GM10248 (cell line): Measurements from ENCODE around the gene IFIT3.
"Not testable (repeated sequence)": the region's sequence is repeated elsewhere in the genome, so short reads cannot be mapped to it uniquely, and the experiment has no call there.

Experiments
- CTCF ChIA-PET: fragments of 300-600 bp; sonication (Branson Sonifier 250); formaldehyde crosslinking; extraction: SDS; loops from one replicate; lab custom pipeline; 2021; ENCODE audit warnings: antibody characterized with exemption; lab: Yijun Ruan, JAX
- POLR2A ChIA-PET: fragments of 350-650 bp; sonication (Branson Sonifier 250); formaldehyde crosslinking; extraction: SDS; loops from one replicate; lab custom pipeline; 2020; ENCODE audit warnings: antibody characterized with exemption; lab: Yijun Ruan, JAX
- DNase-seq: peaks from one replicate; pipeline ENCODE4 v3.0.0; 2012; ENCODE audit errors: extremely low spot score
- CTCF ChIP-seq: IDR thresholded peaks from 2 replicates; pipeline ENCODE4 v1.5.1; 2012; ENCODE audit warnings: mild to moderate bottlenecking, low read depth; ENCODE audit errors: extremely low read depth, missing control alignments, control extremely low read depth

Gene IFIT3

GRCh38 chr10:89330537-89331212 lies 2.9 kb downstream of the IFIT3 start:
- no peak for TF ChIP-seq CTCF
- ChIA-PET CTCF (interaction anchor here (1.4 to 1.5 kb wide), 2 partner anchors 17 to 29 kb away, joined by 4 read pairs; partner anchors contain the start of gene IFIT2), POLR2A (no interaction called here)
- no peak for DNase-seq

- POLR2A ChIA-PET, result interaction anchor here (0.6 to 1.1 kb wide), 4 partner anchors 30 to 529 kb away, joined by 3 to 4 read pairs (median 4); partner anchors contain the start of genes IFIT2 and IFIT5
- CTCF ChIA-PET, result interaction anchor here (0.9 to 1.5 kb wide), 7 partner anchors 8 to 399 kb away, joined by 3 to 4 read pairs (median 4); partner anchors contain the start of genes IFIT1 and IFIT2
- DNase-seq, result not testable (repeated sequence)
These were observed 3.8 kb downstream of the IFIT3 start for GRCh38 chr10:89331487-89332122.

- no peak for TF ChIP-seq CTCF
- CTCF ChIA-PET, result interaction anchor here (0.9 to 1.5 kb wide), 8 partner anchors 8 to 399 kb away, joined by 3 to 4 read pairs (median 4); partner anchors contain the start of genes IFIT1 and IFIT2
- peak; percentile 55 for DNase-seq
- POLR2A ChIA-PET, result interaction anchor here (0.6 to 1.1 kb wide), 4 partner anchors 30 to 528 kb away, joined by 3 to 4 read pairs (median 4); partner anchors contain the start of genes IFIT2 and IFIT5
These were observed 4.4 kb downstream of the IFIT3 start for GRCh38 chr10:89332123-89332633.

GRCh38 chr10:89335226-89335625 lies 7.4 kb downstream of the IFIT3 start:
- DNase-seq, result no peak
- ChIA-PET CTCF (interaction anchor here (0.9 to 1.0 kb wide), 3 partner anchors 8 to 34 kb away, joined by 3 read pairs; no protein-coding TSS in a partner anchor), POLR2A (interaction anchor here (0.6 kb wide), 1 partner anchor 14 kb away, joined by 3 read pairs; no protein-coding TSS in a partner anchor)
- TF ChIP-seq CTCF, result no peak

DNA sequence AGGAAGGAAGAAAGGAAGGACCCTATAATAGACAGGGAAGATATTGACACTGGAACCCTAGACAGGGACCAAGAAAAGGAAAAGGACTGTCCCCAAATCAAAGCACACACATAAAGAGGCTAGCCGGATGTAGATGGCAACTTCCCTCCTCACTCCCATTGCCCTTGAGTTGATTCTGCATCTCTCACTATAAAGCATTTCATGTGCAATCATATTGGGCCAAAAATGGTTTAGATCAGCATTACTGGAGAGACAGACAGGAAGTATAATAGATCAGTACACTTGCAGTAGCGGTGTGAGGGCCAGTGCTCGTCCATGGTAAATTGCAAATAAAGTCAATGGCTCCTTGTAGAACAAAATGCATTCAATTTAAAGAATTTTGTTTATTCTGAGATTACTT lies 8.4 kb downstream of the IFIT3 start:
- CTCF ChIA-PET, result interaction anchor here (3.8 kb wide), 1 partner anchor 33 kb away, joined by 19 read pairs; no protein-coding TSS in a partner anchor
- DNase-seq, result no peak
- no peak for TF ChIP-seq CTCF
- POLR2A ChIA-PET, result no interaction called here

- ChIA-PET CTCF (interaction anchor here (0.7 to 3.8 kb wide), 3 partner anchors 14 to 55 kb away, joined by 3 to 19 read pairs (median 3); partner anchors contain the start of gene IFIT1), POLR2A (no interaction called here)
- TF ChIP-seq CTCF, result no peak
These were observed 9.7 kb downstream of the IFIT3 start for GRCh38 chr10:89337484-89337883.

GRCh38 chr10:89338713-89339112 lies 10.9 kb downstream of the IFIT3 start:
- ChIA-PET POLR2A (no interaction called here), CTCF (interaction anchor here (1.1 to 3.8 kb wide), 5 partner anchors 12 to 31 kb away, joined by 3 to 19 read pairs (median 3); no protein-coding TSS in a partner anchor)

More at GRCh38 chr10:89337484-89337883, 9.7 kb downstream of the IFIT3 start:
- no peak for DNase-seq

More at GRCh38 chr10:89338713-89339112, 10.9 kb downstream of the IFIT3 start:
- no peak for TF ChIP-seq CTCF
- DNase-seq, result no peak
